NCI-H1092 treated with DMSO at 0.1 percent for 48 hours (cell line): ENCODE results near the gene MCCD1.
A peak's percentile ranks its signal among the peaks of the same experiment; 100 is the strongest.
"Not testable (repeated sequence)": the region's sequence is repeated elsewhere in the genome, so short reads cannot be mapped to it uniquely, and the experiment has no call there.

Experiments used
- DNase-seq: peaks from one replicate; lab custom pipeline; 2025; lab: John Stamatoyannopoulos, UW

MCCD1 gene

GRCh38 chr6:31543639-31544038 is 14.9 kb downstream of the MCCD1 start:
- no peak for DNase-seq

GRCh38 chr6:31544676-31545075 is 15.9 kb downstream of the MCCD1 start:
- DNase-seq = no peak

- no peak for DNase-seq
Measured at GRCh38 chr6:31545291-31545690, 16.5 kb downstream of the MCCD1 start.

DNA sequence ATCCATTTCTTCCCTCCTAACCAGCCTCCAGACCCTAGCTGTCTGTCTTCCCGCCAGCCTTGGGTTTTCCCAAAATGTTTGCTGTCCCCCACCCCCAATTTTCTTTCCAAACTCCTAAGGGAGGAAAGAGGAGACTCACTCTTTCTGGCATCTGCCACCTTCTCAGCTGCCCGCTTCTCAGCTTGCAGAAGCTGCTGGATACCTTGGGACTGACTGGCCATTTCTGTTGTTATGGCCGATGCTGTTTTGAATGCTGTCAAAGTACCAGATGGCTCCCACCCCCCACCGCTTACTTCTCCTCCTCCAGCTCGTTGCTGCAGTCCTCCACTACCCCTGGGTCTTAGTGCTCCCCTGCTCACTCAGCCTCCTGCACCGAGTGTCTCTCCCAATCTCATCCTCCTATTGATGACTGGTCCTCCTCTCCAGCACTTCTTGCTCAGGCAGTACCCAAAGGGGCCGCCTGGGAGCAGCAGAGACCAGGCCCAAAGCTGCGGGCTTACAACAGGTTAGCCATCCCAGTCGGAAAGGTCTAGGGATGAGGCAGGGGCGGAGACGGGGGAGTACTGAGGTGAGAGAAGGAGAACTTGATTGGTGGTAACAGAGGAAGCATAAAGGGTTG is 17.7 kb downstream of the MCCD1 start, which contains the start of gene ATP6V1G2:
Gene ATP6V1G2, minus strand, starts transcription at position 270 of the 619 bp plus-strand sequence. Its CDS starts 49 bp downstream, at position 221.
- peak; percentile 70 for DNase-seq

GRCh38 chr6:31546958-31547726 is 18.4 kb downstream of the MCCD1 start, which contains the start of gene NFKBIL1:
Gene NFKBIL1 (plus strand): TSS chr6:31547608. CDS start chr6:31547695, 87 bp downstream.
- peak; percentile 94 for DNase-seq

DNA sequence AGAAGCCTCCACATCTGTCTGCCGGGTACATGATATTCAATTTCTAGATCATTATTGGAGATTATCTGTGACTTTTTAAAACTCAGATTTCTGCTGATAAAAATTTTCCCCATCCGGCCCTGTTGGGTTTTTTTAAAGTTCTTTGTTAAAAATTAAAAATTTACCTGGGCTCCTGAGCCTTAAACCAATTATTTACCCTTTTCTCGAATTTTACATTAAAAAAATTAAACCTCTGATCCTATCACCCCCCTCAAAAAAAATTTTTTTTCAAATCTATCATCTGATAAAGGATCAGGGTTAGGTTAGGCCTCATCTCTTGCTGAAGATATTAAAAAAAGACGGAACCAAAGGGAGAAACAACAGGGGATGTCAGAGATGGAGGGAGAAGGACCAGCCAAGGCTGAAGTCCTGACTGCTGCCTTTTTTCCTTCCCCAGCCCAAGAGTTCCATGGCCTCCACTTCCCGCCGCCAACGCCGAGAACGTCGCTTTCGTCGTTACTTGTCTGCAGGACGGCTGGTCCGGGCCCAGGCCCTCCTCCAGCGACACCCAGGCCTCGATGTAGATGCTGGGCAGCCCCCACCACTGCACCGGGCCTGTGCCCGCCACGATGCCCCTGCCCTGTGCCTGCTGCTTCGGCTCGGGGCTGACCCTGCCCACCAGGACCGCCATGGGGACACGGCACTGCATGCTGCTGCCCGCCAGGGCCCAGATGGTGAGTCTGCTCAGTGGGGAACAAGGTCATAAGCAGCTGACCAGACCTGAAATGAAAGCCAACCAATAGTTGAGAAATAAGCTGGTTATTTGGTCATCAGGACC is 19.2 kb downstream of the MCCD1 start:
- DNase-seq = peak; percentile 12

- DNase-seq = no peak
Measured at GRCh38 chr6:31548544-31548873, 19.7 kb downstream of the MCCD1 start.

DNA sequence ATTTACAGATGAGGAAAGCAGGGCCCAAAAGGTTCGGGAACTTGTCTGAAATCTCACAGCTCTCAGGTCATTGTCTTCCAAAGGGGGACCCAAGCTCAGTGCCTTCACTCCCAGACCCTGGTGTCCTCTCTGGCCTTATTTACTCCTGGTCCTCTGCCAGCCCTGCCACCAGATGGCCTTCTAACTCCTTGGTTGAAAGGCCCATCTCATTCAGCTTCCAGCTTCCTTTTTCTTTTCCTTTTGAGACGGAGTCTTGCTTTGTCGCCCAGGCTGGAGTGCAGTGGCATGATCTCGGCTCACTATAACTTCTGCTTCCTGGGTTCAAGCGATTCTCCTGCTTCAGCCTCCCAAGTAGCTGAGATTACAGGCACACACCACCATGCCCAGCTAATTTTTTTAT is 22.6 kb downstream of the MCCD1 start:
- DNase-seq = not testable (repeated sequence)

DNA sequence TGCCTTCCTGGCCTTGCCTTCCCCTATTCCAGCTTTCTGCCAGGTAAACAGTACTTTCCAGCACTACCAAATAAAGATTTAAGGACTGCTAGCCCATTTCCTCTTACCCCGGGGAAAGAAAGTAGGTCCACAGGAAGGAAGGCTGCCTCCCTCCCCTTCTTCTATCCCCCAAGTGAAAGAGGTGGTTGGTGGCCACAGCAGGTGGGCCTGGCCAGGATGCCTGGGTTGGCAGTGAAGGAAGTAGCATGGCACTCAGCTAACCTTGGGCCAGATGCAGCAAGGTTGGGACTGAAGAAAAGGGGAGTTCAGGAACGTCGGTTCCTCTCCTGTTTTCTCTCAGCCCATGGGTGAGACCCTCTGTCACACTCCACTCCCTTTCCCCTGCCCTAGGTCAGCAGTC is 27.5 kb downstream of the MCCD1 start:
- DNase-seq = no peak

GRCh38 chr6:31557443-31558317 is 28.9 kb downstream of the MCCD1 start:
- DNase-seq = no peak

DNA sequence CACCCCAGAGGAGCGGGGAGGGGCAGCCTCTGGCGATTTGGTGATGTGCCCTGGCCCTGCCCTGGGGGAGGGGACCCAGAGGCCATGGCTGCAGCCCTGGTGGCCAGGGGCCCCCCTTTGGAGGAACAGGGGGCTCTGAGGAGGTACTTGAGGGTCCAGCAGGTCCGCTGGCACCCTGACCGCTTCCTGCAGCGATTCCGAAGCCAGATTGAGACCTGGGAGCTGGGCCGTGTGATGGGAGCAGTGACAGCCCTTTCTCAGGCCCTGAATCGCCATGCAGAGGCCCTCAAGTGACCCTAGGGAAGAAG is 29.5 kb downstream of the MCCD1 start:
- no peak for DNase-seq

- no peak for DNase-seq
Measured at GRCh38 chr6:31558631-31559500, 30.1 kb downstream of the MCCD1 start.

GRCh38 chr6:31559606-31559957 is 30.8 kb downstream of the MCCD1 start:
- no peak for DNase-seq

- DNase-seq = no peak
Measured at GRCh38 chr6:31559958-31560696, 31.4 kb downstream of the MCCD1 start.

DNA sequence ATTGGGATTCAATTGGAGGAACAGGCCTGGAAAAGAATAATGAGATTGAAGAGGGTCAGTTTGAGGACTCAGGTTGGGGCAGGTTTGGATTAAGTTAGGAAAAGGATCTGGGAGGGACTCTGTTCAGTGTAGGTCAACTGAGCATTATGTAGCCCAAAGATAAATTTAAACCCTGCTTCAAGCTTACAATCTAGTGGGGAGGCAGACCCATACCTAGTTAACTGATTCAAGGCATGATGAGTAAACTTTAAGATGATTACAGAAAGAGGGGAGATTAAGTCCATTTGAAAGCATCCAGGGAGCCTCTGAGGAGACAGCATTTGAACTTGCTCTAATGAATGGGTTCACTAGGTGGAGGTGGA is 31.9 kb downstream of the MCCD1 start:
- DNase-seq = no peak

DNA sequence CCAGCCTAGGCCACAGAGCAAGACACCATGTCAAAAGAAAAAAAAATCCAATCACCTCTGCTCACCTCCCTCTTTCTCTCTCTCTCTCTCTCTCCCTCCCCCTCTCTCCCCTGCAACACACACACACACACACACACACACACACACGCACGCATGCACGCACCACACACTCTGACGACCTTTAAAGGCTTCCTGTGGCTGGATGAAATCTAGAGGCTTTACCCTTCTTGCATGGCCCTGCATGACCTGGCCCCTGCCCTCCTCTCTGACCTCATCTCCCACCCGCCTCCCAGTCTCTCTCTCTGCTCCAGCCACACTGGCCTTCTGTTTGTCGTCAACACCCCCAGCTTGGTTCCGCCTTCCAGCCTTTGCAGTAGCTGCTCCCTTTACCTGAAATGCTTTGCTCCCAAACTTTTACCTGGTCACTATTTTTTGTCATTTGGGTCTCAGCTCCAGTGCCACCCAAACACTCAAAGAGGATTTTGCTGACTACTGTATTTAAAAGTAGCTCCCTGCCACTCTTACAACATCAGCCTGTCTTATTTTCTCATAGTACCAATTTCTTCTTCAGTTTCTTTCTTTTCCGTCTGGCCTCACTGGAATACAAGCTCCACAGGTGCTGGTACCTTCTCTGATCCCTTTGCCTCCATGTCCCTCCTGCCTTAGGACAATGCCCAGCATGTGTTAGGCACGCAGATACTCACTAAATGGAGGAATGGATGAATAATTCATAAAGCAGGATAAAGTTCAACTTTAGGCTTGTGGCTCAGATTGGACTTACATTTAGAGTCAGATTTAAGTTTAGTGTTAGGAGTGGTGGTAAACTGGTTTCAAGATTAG is 39.0 kb downstream of the MCCD1 start:
- no peak for DNase-seq

DNA sequence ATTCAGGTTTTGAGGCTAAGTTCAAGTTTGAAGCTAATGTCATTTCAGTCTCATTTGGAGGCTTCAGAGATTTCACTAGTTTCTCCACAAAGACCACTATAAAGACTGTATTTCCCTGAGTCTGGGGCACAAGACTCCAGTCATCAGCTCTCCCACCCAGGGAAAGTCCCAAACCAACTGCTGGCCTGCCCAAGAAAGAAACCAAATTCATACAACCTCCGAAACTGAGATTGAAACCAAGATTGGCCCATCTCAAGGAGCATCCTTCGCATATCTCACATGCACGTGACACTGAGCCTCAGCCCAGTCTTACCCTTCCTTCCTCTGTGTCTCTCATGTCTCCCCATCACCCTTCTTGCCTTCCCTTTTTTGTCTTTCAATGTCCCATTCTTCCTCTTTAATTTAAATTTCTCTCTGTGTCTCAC is 39.8 kb downstream of the MCCD1 start:
- no peak for DNase-seq

GRCh38 chr6:31569861-31570536 is 41.2 kb downstream of the MCCD1 start:
- no peak for DNase-seq
